ENCODE data around the gene ZMYND19.
"Not testable (repeated sequence)": the region's sequence is repeated elsewhere in the genome, so short reads cannot be mapped to it uniquely, and the experiment has no call there.

The ZMYND19 gene

DNA sequence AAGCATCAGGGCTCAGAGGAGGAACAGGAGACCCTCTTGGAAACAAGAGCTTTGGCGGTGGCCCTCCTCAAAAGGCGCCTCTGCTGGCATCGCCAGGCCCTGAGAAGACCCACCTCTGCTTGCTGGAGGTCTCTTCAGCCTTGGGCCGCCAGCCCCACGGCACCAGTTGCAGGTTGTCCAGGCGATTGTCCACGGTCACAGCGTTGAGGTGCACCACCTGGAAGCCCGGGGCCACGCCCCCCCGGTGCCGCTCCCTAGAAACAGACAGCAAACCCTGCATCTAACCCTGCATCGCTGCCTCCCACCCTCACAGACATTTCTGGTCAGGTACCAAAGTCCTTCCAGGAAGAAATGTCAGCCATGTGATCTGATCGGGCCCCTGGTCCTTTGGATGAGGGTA is 3.5 kb downstream of the ZMYND19 start:
- no peak for DNase-seq

DNA sequence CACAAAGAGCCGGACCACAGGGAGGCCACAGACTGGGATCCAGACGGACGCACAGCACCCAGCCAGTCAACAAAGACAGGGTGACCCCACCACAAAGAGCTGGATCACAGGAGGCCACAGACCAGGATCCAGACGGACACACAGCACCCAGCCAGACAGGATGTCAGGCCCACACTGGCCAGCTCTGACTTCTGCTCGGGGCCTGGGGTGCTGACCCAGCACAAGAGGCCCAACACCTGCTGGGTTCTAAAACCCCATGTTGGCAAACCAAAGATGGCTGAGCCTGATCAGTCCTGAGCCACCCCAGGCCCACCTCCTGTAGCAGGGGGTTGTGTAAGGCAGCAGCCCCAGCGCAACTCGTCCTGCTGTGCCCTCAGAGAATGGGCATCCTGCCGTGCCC is 6.4 kb downstream of the ZMYND19 start:
- no peak for DNase-seq

DNA sequence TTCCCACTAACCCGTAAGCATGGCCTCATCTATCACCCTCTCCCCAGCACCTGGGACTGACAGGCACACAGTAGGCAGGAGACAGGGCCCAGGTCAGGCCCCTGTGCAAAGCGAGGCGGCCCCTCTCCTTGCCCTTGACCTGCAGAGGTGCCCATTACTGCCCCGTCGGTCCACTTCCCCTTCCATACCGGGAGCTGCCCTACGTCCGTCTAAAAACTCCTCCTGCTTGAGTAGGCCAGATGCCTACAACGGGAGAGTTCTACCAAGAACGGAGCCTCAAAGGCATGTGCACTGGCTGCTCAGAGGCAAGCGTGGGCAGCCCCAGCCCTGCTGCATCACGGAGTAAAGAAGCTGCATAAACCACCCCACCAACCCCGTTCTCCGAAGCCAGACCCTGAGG is 7.0 kb downstream of the ZMYND19 start:
- no peak for DNase-seq

DNA sequence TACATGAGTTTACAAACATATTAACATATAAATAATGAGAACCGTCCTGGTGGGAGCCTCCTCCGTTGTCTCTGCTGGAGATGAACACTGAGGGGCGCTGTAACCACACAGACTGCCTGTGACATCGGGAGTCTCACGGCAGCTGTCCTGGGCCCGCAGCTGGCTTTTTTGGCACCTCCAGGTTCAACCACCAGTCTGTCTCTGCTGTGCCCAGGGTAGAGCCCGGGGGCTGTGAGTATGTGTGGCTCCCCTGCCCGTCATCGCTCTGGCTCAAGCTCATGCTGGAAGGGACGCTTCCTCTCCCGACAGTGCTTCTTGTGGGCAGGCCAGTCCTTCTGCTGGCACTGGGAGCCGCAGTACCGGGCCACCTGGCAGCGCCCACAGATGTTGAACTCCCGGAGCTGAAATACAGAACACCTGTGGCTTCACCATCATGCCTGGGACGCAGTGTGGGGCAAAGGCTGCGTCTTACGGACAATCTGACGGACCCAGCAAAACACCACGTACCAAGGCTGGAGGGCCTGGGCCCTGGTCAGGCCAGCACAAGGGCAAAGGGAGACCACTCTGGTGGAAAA is 7.9 kb downstream of the ZMYND19 start:
- DNase-seq = peak in 3 of 4 experiments; percentile 33 to 60 (median 42)

DNA sequence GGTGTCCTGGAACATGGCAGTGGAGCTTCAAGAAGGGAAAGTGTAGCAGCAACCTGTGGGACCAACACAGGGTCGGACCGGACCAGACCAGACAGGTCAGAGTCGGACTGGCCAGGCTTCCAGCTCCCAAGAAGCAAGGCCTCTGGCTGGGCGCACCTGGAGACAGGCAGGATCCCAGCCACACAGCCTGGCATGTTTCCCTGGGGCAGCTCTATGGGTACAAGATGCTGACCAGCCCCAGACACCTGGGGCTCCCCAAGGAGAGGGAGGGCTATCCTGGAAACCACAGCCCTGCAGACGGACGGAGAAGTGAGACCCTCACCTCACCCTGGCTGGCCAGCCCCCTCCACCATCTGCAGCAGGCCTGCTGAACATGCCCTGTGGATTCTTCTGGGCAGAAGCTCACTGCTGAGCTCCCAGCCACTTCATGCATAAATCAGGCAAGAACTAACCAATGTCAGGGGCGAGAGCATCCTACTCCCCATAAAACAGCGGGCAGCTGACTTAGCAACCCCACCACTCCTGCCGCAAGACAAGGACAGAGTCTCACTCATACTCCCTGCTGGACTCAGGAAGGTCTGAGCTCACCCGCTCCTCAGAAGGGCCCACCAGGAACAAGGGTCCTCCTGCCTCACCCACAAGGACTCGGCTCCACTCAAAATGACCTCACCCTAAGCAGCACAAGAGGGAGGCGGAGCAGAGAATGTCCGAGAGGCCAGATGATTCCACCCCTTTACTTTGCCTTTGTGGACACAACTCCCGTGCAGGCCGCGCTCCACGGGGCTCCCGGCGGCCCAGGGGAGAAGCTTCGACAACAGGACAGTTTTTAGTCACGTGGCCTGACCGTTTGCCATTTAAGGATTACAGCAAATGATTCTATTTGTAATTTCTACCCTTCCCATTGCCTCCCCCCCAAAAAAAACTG is 8.7 kb downstream of the ZMYND19 start:
- no peak for DNase-seq

DNA sequence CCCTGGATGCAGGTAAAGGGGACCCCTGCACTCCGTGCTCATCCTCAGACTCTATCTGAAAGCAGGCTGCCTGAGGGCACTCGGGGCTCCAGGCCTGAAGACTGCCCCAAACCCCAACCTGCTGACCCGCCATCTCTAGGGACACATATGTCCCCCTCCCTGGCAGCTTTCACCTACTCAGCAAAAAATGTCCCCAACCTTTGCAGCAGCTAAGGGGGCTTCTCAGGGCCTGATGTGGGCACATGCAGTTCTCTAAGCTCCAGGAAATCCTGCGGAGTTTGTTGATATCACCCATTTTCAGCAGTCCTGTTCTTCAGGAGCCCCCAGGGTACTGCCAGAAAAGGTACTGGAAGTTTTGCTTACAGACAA is 9.4 kb downstream of the ZMYND19 start:
- no peak for DNase-seq

DNA sequence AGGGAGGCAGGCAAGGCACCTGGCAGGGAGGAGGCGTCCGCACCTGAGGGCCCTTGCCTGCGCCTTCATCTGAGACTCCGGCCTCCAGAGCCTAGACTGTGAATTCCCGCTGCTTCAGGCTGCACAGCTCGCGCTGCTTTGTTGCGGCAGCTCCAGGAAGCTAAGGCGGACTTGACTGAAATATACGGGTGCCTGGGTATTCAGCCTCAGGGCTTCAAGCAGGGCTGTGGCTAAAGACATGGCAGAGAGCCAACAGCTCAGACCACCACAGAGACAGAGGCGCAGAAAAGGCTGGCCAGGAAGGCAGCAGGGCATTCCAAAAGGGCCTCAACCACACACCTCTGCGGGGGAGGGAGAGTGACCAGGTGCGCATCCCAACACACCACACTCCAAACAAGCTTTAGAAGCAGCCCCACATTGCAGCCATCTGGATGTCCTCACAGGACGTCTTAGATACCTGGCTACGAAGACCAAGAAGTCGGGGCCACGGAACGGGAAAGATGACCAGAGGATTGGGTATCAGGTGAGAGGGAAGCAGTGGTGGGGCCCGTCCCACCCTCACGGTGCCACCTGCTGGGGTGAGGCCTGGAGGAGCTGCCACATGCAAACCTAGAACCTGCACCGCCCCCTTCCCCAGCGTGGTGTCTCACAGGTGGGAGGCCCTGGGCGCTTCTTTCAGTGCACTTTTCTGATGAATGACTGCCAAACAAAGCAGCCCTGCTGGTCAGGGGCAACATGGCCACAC is 9.9 kb downstream of the ZMYND19 start:
- no peak for DNase-seq

DNA sequence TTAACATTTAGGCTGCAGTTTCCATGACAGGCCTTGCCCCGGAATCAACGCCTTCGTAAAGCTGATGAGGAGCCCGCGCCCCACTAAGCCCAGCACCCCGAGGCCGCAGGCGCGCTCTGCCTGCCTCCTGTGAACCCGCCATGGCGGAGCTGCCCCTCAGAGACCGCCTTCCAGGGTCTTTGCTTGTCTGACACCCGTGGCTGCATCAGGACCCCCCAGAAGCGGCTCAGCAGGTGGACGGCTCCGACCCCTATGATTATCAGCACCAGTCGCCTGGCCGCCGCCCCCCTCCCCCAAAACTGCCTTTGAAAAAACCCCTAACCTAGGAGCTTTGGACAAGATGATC is 11.1 kb downstream of the ZMYND19 start:
- no peak for DNase-seq

DNA sequence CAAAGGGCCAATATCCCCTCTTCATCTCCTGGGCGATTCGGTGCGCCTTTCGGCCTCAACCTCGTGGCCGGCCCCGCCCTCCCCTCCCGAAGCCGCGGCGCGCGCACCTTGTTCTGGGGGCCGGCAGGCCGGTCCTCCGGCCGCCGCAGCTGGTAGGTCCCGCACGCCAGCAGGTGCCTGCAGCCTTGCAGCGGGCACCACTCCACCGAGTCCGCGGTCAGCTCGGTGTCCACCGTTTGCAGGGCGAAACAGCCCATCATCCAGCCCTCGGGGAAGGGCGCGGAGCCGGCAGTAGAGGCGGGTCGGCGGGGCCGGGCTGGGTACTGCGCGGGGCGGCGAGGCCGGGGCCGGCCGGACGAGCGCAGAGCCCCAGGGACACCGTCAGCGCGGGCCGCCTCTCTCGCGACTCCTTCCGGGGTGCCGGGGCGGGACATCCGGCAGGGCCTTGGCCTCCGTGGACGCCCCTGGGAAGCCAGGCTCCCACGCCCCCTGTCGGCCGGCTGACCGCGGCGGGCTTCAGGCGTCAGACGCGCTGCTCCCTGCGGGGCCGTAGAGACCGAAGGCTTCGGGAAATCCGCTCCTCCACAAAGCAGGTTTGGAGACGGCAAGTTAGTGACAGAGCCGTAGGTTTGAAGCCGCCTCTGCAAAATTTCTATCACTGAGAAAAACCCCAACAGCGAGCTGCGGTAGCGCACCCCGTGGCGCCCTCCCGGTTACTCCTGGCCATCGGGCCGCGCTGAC is 11.6 kb downstream of the ZMYND19 start, which contains the start of gene DPH7:
Gene DPH7, minus strand, starts transcription at position 408 of the 741 bp plus-strand sequence. Its CDS starts 148 bp downstream, at position 260.
- DNase-seq = peak; percentile 96 to 99 (median 98)

DNA sequence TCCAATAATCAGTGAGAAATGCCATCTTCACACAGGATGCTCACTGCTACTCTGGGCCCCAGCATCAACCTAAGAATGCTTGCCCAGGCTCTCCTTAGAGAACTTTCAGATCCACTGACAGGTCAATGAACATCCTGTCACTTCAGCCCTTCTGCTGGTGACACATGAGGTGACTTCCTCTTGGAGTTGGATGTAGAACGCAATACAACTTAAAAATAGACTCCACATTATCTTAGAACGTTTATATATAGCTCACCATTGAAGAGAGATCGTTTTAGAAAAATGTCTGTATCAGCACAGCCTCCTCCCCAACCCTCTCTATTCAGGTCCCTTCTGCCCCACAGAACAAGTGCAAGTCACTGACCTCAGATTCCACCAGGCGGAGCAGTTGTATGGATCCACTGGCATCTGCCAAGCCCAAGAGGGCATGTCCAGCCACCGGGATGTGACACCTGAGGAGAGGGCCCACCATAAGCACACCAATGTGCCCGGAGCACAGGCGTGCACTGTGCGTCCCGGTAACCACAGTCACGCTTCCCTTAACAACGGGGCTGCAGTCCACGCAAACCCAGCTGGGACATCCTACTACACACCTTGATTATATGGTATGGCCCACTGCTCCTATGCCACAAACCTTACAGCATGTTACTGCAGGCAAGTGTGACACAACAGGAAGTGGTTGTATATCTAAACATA is 14.4 kb downstream of the ZMYND19 start:
- DNase-seq = no peak

DNA sequence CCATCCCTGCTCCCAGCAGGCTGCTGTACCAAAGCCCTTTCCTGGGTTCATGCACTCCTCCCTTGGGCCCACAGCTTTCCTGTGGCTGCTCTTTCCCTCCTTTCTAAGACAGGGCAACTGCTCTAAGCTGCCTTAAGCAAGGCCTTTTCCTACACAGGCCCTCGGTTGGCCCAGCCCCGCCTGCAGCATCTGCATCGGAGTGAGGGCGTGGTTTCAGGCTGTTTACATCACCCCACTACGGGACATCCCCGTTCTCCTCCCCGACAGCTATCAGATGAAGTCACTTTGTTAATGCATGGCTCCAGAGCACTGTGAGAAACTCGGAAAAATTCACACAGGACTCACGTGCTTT is 15.0 kb downstream of the ZMYND19 start:
- no peak for DNase-seq

DNA sequence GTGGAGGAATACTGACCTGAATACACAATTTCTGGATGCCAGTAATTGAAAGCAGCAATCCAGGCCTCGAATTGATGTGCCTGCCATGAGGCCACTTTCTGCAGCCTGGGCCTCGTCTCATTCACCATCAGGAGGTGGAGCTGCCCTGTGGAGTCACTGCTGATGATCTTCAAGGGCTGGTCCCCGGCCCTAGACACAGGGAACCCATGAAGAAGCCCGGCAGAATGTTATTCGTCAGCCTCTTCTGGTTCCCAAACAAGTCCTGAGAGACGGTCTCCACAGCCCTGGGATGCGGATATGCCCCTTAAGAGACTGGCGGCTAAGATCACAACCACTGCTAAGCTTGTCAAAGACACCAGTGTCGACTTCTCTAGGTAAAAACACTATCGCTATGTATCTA is 16.1 kb downstream of the ZMYND19 start:
- DNase-seq = no peak

DNA sequence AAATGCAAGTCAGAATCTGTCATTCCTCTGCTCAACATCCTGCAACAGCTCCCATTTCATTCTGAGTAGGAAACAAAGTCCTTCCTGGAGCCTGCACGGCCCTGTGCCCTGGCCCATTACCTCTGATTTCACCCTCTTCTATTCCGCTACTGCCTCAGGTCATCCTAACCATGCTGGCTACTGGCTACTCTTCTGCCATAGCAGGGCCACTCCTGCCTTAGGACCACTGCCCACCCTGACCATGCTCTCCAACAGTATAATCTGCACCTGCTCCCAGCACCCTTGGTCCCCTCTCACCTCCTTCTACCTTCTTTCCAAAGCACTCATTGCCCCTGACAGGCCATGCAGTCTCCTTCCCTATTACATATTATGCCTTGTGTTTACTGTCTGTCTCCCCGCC is 19.7 kb downstream of the ZMYND19 start:
- DNase-seq = no peak

DNA sequence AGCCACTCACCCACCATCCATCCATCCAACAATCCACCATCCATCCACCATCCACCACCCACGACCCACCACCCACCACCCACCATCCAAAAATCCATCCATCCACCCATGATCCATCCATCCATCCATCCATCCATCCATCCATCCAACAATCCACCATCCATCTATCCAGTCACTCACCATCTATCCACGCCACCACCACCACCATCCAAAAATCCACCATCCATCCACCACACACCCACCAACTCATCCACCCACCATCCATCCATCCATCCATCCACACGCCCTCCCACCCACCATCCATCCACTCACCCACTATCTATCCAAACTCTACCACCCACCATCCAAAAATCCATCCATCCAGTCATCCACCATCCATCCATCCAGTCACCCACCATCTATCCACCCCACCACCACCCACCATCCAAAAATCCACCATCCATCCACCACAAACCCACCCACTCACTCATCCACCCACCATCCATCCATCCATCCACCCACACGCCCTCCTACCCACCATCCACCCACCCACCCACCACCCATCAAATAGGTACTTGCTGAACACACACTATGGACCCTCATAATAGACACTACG is 20.6 kb downstream of the ZMYND19 start:
- DNase-seq = no peak

DNA sequence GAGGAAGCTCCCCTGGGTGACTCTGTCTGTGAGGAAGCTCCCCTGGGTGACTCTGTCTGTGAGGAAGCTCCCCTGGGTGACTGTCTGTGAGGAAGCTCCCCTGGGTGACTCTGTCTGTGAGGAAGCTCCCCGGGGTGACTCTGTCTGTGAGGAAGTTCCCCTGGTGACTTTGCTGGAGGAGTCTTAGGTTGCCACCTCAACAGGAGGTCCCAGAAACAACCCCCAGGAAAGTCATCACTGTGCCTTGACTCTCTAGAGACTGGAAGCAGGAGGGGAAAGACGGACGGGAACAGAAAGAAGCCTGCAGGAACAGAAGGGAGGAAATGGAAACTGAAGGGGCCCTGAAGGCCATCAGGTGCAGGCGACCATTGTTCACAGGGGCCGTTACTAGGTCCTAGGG is 21.9 kb downstream of the ZMYND19 start:
- DNase-seq = not testable (repeated sequence)

DNA sequence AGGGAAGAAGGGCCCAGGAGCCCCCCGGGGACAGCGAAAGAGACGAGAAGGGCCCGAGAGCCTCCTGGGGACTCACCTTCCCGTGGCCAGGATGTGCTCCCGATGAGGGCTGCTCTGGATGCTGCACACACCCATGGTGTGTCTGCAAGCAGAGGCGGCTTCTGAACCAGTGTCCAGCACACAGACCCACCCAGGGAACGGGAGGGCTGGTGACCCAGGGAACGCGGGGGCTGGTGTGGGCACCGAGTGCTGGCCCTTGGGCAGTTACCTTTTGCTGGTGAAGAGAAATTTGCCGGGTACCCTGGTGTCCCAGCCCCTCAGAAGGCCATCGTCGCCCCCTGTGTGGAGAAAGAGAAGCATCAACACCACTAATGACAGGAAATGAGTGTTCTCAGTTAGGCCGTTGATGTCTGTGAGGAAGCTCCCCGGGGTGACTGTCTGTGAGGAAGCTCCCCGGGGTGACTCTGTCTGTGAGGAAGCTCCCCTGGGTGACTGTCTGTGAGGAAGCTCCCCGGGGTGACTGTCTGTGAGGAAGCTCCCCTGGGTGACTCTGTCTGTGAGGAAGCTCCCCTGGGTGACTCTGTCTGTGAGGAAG is 25.4 kb downstream of the ZMYND19 start:
- DNase-seq = no peak

DNA sequence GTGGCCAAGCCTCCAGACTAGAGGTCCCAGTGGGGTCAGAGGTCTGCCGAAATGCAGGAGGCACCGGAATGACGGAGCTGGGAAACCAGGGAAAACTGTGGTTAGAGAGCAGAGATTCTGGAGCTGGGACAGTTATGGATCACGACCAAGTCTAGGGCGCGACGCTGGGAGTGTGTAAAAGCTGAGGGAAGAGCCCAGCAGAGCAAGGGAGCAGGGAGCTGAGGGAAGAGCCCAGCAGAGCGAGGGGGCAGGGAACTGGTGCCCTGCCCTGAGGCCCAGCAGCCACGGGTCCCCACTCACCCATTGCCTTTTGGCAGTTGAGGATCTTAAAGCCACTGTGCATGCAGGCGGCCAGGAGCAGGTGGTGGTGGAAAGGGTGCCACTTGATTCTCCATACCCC is 26.2 kb downstream of the ZMYND19 start:
- no peak for DNase-seq

DNA sequence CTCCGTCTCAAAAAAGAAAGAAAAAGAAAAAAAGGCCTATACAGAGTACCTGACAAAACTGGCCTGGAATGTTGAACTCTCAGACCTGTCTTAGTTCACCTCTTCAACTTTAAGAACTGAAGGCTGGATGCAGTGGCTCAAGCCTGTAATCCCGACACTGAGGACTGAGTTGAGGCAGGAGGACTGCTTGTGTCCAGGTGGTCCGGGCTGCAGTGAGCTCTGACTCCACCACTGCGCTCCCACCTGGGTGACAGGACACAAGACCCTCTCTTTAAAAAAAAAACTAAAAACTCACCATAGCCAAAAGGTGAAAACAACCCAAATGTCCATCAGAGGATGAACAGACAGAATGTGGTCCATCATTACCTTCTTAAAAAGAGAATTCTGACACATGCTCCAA is 32.2 kb downstream of the ZMYND19 start:
- no peak for DNase-seq

DNA sequence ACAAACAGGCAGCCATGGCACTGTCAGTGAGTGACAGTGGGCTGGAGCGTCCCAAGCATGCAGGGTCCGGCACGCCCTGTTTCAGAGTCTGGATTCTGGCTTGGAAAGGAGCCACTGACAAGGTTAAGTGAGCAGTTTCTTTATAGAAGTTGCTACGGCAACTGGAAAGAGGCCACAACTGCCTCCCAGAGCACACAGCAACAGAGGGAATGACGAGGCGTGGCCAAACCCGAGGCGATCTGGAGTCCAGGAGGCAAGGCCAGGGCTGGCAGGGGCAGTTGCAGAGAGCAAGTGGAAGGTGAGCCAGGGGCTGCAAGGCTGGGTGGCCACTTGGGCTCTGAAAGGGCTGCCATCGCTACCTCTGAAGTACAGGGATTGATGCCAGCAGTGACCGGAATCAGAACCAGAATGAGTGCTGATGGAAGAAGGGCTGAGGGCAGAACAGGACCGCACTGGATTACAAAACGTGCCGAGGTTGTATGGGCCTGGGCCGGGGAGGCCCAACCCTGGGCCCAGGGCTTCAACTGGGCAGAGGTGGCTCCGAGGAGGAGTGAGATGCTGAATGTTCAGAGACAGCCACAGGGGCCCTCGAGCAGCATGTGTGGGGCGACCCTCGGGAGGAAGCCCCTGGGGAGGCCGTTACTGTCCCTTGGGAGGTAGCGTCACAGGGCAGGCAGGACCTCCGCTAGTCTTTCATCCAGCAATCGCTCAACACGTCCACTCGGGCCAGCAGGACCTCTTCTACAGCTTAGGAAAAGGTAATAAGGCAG is 34.1 kb downstream of the ZMYND19 start:
- no peak for DNase-seq

DNA sequence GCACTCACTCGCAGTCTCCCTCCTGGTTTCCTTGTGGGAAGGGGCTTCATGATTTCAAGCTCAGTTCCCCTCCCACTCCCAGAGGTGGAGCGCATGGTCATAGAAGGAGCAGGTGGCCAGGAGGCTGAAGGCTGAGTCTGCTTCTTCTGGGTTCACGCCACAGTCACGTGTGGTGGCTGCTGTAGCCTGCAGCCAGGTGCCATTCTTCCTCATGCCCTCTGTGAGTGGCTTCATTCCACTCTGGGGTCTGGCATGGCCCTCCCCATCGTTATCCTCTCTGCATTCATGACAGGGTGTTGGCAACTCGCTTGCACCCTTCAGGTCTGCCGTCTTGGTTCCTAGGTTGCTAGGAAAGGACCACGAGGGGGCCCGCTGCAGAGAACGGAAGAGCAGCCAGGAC is 35.1 kb downstream of the ZMYND19 start:
- DNase-seq = no peak

DNA sequence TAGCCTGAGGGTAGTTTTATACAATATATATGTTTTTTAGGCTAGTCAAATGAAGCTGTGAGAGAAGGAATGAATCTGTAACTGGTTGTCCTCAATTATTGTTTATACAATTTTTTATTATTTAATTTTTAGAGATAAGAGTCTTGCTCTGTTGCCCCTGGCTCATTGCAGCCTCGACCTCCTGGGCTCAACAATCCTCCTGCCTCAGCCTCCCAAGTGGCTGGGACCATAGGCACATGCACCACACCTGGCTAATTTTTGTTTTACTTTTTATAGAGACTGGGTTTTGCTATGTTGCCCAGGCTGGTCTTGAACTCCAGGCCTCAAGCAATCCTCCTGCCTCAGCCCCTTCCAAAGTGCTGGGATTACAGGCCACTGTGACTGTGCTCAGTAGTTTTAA is 36.0 kb downstream of the ZMYND19 start:
- DNase-seq = no peak
